Thoracic aorta (tissue), 2 donors: ENCODE measurements around the gene YBX2. TPM values are rescaled to one million over a fixed set of nuclear protein-coding genes. Genes with fewer than 3 reads are reported as not detected.
A peak's percentile ranks its signal among the peaks of the same experiment; 100 is the strongest.

Experiments
- ATAC-seq: fragments of 150-250 bp; one replicate; pipeline ENCODE4 v1.8.0; 2017; ENCODE audit warnings: low read depth; ENCODE audit not compliant: insufficient number of reproducible peaks, low FRiP score
- DNase-seq: peaks from one replicate; pipeline ENCODE4 v3.0.0-alpha.2; 2020; ENCODE audit warnings: low spot score
- H3K27ac ChIP-seq, 2 donors: fragments of 200-600 bp; sonication (generic); 1 replicate in 1 of 2; 2 replicates in 1 of 2; pipeline ENCODE4 v1.5.1; 2016; ENCODE audit warnings: mild to moderate bottlenecking in 2 of 2, moderate library complexity in 2 of 2
- H3K27me3 ChIP-seq: fragments of 200-600 bp; sonication (generic); replicated peaks from 2 replicates; pipeline ENCODE4 v1.6.0; 2016; ENCODE audit warnings: mild to moderate bottlenecking; ENCODE audit not compliant: insufficient read depth
- H3K36me3 ChIP-seq: fragments of 200-600 bp; sonication (generic); one replicate; pipeline ENCODE4 v1.5.1; 2016
- H3K4me1 ChIP-seq, 2 donors: fragments of 200-600 bp; sonication (generic); 1 replicate in 1 of 2; 2 replicates in 1 of 2; pipeline versions ENCODE4 v1.5.1 to v1.6.0; 2016; ENCODE audit warnings: low read depth in 2 of 2, mild to moderate bottlenecking in 1 of 2; ENCODE audit not compliant: control insufficient read depth in 1 of 2
- H3K4me3 ChIP-seq: fragments of 200-600 bp; sonication (generic); 2 replicates; pipeline ENCODE4 v1.5.1; 2016; ENCODE audit warnings: mild to moderate bottlenecking
- H3K9me3 ChIP-seq: fragments of 200-600 bp; sonication (generic); 2 replicates; pipeline ENCODE4 v1.5.1; 2016
- CTCF ChIP-seq: fragments of 200-600 bp; sonication (generic); IDR thresholded peaks from one replicate; pipeline ENCODE4 v1.5.1; 2019; ENCODE audit warnings: antibody characterized with exemption
- total RNA-seq, 2 donors: library from RNA; depleted of rRNA; stranded (reverse); fragments of >200 nt; gene quantifications; one replicate each; pipeline versions ENCODE4 v1.1.0 to v1.2.3, GENCODE V29; 2016

The YBX2 gene
- total RNA-seq, 2 donors from 2014 or later: not detected

- no peak for ATAC-seq
- no peak overlapping the region for H3K27ac ChIP-seq
These were observed 16.8 kb upstream of the YBX2 start for GRCh38 chr17:7311110-7311705.

GRCh38 chr17:7309628-7310027 is 15.2 kb upstream of the YBX2 start:
- Histone ChIP-seq H3K27ac (peak overlapping the region in 1 of 2 donors; percentile 98), H3K4me3 (peak overlapping the region; percentile 78), H3K36me3 (peaks cover 46% of the 10 kb centered on the region), H3K4me1 (peaks cover 25 to 54% of the 10 kb centered on the region in 2 donors), H3K27me3 (no peaks in the 10 kb centered on the region), H3K9me3 (no peaks in the 10 kb centered on the region)
- DNase-seq (no peak), ATAC-seq (no peak)
- TF ChIP-seq CTCF: no peak

More at GRCh38 chr17:7311110-7311705, 16.8 kb upstream of the YBX2 start:
- H3K36me3 ChIP-seq: peaks cover 46% of the 10 kb centered on the region
- no peak for TF ChIP-seq CTCF
- no peaks in the 10 kb centered on the region for H3K27me3 ChIP-seq
- peaks cover 31 to 60% of the 10 kb centered on the region in 2 donors for H3K4me1 ChIP-seq
- no peak overlapping the region for H3K4me3 ChIP-seq
- no peaks in the 10 kb centered on the region for H3K9me3 ChIP-seq
- no peak for DNase-seq

DNA sequence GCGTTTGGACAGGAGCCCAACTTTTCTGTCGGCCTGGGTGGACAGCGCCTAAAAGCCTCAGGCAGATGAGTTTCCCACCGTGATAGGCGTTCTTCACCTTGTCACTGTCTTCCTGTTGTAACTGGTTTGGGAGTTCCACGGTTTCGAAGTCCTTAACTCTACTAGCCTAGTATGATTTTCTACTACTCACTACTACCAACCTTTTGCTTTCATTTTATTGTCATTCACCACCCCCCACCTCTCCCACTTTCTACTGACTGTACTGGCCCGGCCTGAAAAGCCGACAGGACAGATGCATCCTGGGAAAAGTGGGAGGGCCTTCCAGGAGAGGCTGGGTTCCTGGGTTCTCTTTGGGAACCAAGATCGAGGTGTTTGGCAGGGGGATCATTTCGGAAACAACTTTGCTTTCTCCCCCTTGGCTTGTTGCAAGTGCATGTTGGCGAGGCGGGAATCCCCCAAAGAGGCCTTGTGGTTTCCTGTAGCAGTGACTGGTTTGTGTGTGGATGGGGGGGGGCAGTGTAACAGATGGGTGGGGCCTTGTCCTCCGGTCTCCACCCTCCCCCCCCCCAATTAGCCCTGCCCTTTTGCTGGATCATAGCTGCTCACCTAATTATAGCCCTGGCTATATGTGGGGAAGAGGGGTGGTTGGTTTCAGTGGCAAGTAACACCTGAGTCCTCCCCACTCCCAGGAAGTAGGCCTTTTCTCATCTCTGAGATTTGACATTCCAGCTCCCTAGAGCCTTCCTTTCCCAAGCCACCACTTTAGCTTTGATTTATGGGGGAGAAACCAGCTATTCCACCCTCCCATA is 14.4 kb upstream of the YBX2 start:
- Histone ChIP-seq H3K27ac (peak overlapping the region; percentile 97 to 98), H3K4me3 (peak overlapping the region; percentile 78), H3K9me3 (no peaks in the 10 kb centered on the region), H3K36me3 (peaks cover 43% of the 10 kb centered on the region), H3K4me1 (peaks cover 17 to 46% of the 10 kb centered on the region in 2 donors), H3K27me3 (no peaks in the 10 kb centered on the region)
- TF ChIP-seq CTCF: no peak
- DNase-seq (no peak), ATAC-seq (peak; percentile 29)

- H3K36me3 ChIP-seq: peaks cover 34% of the 10 kb centered on the region
- H3K4me1 ChIP-seq: peaks cover 12 to 37% of the 10 kb centered on the region in 2 donors
- peak overlapping the region; percentile 97 to 98 for H3K27ac ChIP-seq
- no peaks in the 10 kb centered on the region for H3K27me3 ChIP-seq
- H3K4me3 ChIP-seq: peak overlapping the region; percentile 78
- peak; percentile 12 for TF ChIP-seq CTCF
- no peaks in the 10 kb centered on the region for H3K9me3 ChIP-seq
- no peak for DNase-seq
- ATAC-seq: no peak
These were observed 13.5 kb upstream of the YBX2 start for GRCh38 chr17:7307686-7308624.
